Common myeloid progenitor, CD34-positive (primary cell): ENCODE data around the gene TMEM80.

Source experiments
- CTCF ChIA-PET: fragments of 350-600 bp; sonication (Branson Sonifier 250); formaldehyde crosslinking; loops from one replicate; lab custom pipeline; 2021; ENCODE audit warnings: antibody characterized with exemption; lab: Charles Lee
- POLR2A ChIA-PET: fragments of 350-600 bp; sonication (Branson Sonifier 250); formaldehyde crosslinking; loops from one replicate; lab custom pipeline; 2021; ENCODE audit warnings: antibody characterized with exemption; lab: Charles Lee
- DNase-seq, 3 donors: peaks; one replicate each; pipeline versions ENCODE4 v3.0.0 to v3.0.0-alpha.2; 2013
- H3K27ac ChIP-seq, 2 experiments: 1 replicate in 1 of 2; 2 replicates in 1 of 2; pipeline ENCODE4 v1.7.0; 2013; ENCODE audit warnings: inconsistent platforms in 2 of 2, low read length in 2 of 2, mild to moderate bottlenecking in 2 of 2, low read depth in 1 of 2, moderate library complexity in 1 of 2; ENCODE audit not compliant: severe bottlenecking in 2 of 2, insufficient read depth in 1 of 2, poor library complexity in 1 of 2
- H3K27me3 ChIP-seq, 5 experiments: replicated peaks in 2 of 5; 1 replicate in 3 of 5; 2 replicates in 2 of 5; pipeline versions ENCODE4 v1.6.1 to v1.7.0; 2013; ENCODE audit warnings: low read length in 4 of 5, mild to moderate bottlenecking in 2 of 5, moderate library complexity in 2 of 5, inconsistent platforms in 1 of 5; ENCODE audit not compliant: insufficient read depth in 5 of 5, control insufficient read depth in 4 of 5
- H3K36me3 ChIP-seq, 4 experiments: 1 replicate in 2 of 4; 2 replicates in 2 of 4; pipeline versions ENCODE4 v1.6.1 to v1.7.0; 2013; ENCODE audit warnings: low read length in 3 of 4, control low read depth in 1 of 4, mild to moderate bottlenecking in 1 of 4; ENCODE audit not compliant: control insufficient read depth in 4 of 4, insufficient read depth in 4 of 4
- H3K4me1 ChIP-seq, 4 experiments: 1 replicate in 3 of 4; 2 replicates in 1 of 4; pipeline versions ENCODE4 v1.6.1 to v1.7.1; 2013; ENCODE audit warnings: low read length in 3 of 4, mild to moderate bottlenecking in 3 of 4, control low read depth in 1 of 4, inconsistent platforms in 1 of 4, moderate library complexity in 1 of 4; ENCODE audit not compliant: control insufficient read depth in 4 of 4, insufficient read depth in 4 of 4; ENCODE audit errors: control extremely low read depth in 1 of 4
- H3K4me3 ChIP-seq, 7 experiments: 1 replicate in 4 of 7; 2 replicates in 3 of 7; pipeline versions ENCODE4 v1.5.1 to v1.7.0; 2013; ENCODE audit warnings: mild to moderate bottlenecking in 7 of 7, low read length in 6 of 7, moderate library complexity in 6 of 7, inconsistent platforms in 2 of 7, low read depth in 2 of 7, control low read depth in 1 of 7; ENCODE audit not compliant: insufficient read depth in 4 of 7, control insufficient read depth in 1 of 7; ENCODE audit errors: extremely low read depth in 1 of 7
- H3K9me3 ChIP-seq, 5 experiments: 1 replicate in 4 of 5; 2 replicates in 1 of 5; pipeline versions ENCODE4 v1.6.1 to v1.7.1; 2013; ENCODE audit warnings: low read length in 4 of 5, mild to moderate bottlenecking in 2 of 5, inconsistent platforms in 1 of 5, low read depth in 1 of 5, moderate library complexity in 1 of 5; ENCODE audit not compliant: control insufficient read depth in 4 of 5, insufficient read depth in 2 of 5; ENCODE audit errors: control extremely low read depth in 1 of 5
- WGBS: methylation state at CpG from one replicate; pipeline ENCODE4 v1.1.5; 2013; ENCODE audit not compliant: insufficient coverage; 5-methylcytosine and 5-hydroxymethylcytosine counted together

Gene TMEM80

GRCh38 chr11:693415-693831 lies 2.2 kb upstream of the TMEM80 start:
- peak overlapping the region in 1 of 2 experiments; percentile 52 for H3K27ac ChIP-seq
- H3K27me3 ChIP-seq, result no peaks in the 10 kb centered on the region
- DNase-seq, result no peak
- peaks cover 0 to 64% (median 37%) of the 10 kb centered on the region in 4 experiments for H3K4me1 ChIP-seq
- H3K36me3 ChIP-seq, result peaks cover 0 to 30% (median 13%) of the 10 kb centered on the region in 4 experiments
- ChIA-PET POLR2A (interaction anchor here (0.5 to 0.8 kb wide), 2 partner anchors 12 to 117 kb away, joined by 3 to 4 read pairs; no protein-coding TSS in a partner anchor), CTCF (interaction anchor here (0.6 to 1.6 kb wide), 8 partner anchors 13 to 215 kb away, joined by 3 to 4 read pairs (median 3); no protein-coding TSS in a partner anchor)
- H3K9me3 ChIP-seq, result no peaks in the 10 kb centered on the region
- H3K4me3 ChIP-seq, result peak overlapping the region in 5 of 7 experiments; percentile 20 to 89 (median 49)
- 50% methylated on average over 12 of the region's 13 CpGs for WGBS

GRCh38 chr11:693887-694562 lies 1.6 kb upstream of the TMEM80 start:
- ChIA-PET CTCF (interaction anchor here (0.6 to 1.6 kb wide), 9 partner anchors 13 to 216 kb away, joined by 3 to 5 read pairs (median 3); no protein-coding TSS in a partner anchor), POLR2A (interaction anchor here (0.8 kb wide), 1 partner anchor 11 kb away, joined by 3 read pairs; no protein-coding TSS in a partner anchor)
- Histone ChIP-seq H3K9me3 (no peaks in the 10 kb centered on the region), H3K36me3 (peaks cover 0 to 24% (median 10%) of the 10 kb centered on the region in 4 experiments), H3K4me3 (peak overlapping the region in 5 of 7 experiments; percentile 20 to 89 (median 49)), H3K27ac (no peak overlapping the region), H3K27me3 (no peaks in the 10 kb centered on the region), H3K4me1 (peaks cover 0 to 61% (median 34%) of the 10 kb centered on the region in 4 experiments)
- WGBS, result 61% methylated on average over 12 of the region's 15 CpGs
- DNase-seq, result no peak

- WGBS, result 3% methylated on average over 89 of the region's 103 CpGs
- Histone ChIP-seq H3K4me1 (peaks cover 0 to 57% (median 29%) of the 10 kb centered on the region in 4 experiments), H3K27ac (peak within 1 kb of the TSS; percentile 98 to 99), H3K36me3 (peaks cover 0 to 19% (median 7%) of the 10 kb centered on the region in 4 experiments), H3K27me3 (no peaks in the 10 kb centered on the region), H3K9me3 (no peaks in the 10 kb centered on the region), H3K4me3 (peak within 1 kb of the TSS; percentile 81 to 92 (median 85))
- peak; percentile 97 to 99 (median 98) for DNase-seq
- POLR2A ChIA-PET, result interaction anchor here (0.7 kb wide), 1 partner anchor 12 kb away, joined by 3 read pairs; no protein-coding TSS in a partner anchor
- CTCF ChIA-PET, result interaction anchor here (1.0 to 3.3 kb wide), 7 partner anchors 28 to 69 kb away, joined by 3 to 28 read pairs (median 4); no protein-coding TSS in a partner anchor
These were observed 891 bp upstream of the TMEM80 start, which contains the start of gene DEAF1 for GRCh38 chr11:694563-695287. Gene DEAF1, minus strand, starts transcription at chr11:695222. Its CDS starts 175 bp downstream, at chr11:695047.

GRCh38 chr11:695288-695537 lies 403 bp upstream of the TMEM80 start:
- Histone ChIP-seq H3K36me3 (peaks cover 0 to 20% (median 7%) of the 10 kb centered on the region in 4 experiments), H3K27me3 (no peaks in the 10 kb centered on the region), H3K4me3 (peak overlapping the region; percentile 81 to 92 (median 85)), H3K4me1 (peaks cover 0 to 55% (median 27%) of the 10 kb centered on the region in 4 experiments), H3K27ac (peak overlapping the region; percentile 98 to 99), H3K9me3 (no peaks in the 10 kb centered on the region)
- no peak for DNase-seq
- POLR2A ChIA-PET, result interaction anchor here (0.7 kb wide), 2 partner anchors 12 to 27 kb away, joined by 3 read pairs; no protein-coding TSS in a partner anchor
- WGBS, result 0% methylated on average over 25 of the region's 25 CpGs
- CTCF ChIA-PET, result interaction anchor here (1.0 to 3.3 kb wide), 5 partner anchors 28 to 68 kb away, joined by 3 to 28 read pairs (median 5); no protein-coding TSS in a partner anchor

GRCh38 chr11:696955-697491 lies 1.4 kb downstream of the TMEM80 start:
- no peak for DNase-seq
- Histone ChIP-seq H3K9me3 (no peaks in the 10 kb centered on the region), H3K4me1 (peaks cover 0 to 45% (median 25%) of the 10 kb centered on the region in 4 experiments), H3K27ac (peak overlapping the region in 1 of 2 experiments; percentile 99), H3K27me3 (no peaks in the 10 kb centered on the region), H3K36me3 (peaks cover 0 to 15% (median 10%) of the 10 kb centered on the region in 4 experiments), H3K4me3 (no peak overlapping the region)
- 98% methylated on average over 7 of the region's 11 CpGs for WGBS
- ChIA-PET POLR2A (interaction anchor here (0.6 to 0.8 kb wide), 3 partner anchors 23 to 240 kb away, joined by 3 to 5 read pairs (median 4); no protein-coding TSS in a partner anchor), CTCF (interaction anchor here (1.2 to 3.3 kb wide), 3 partner anchors 10 to 26 kb away, joined by 4 to 28 read pairs (median 4); no protein-coding TSS in a partner anchor)

GRCh38 chr11:697811-698311 lies 2.2 kb downstream of the TMEM80 start:
- no peaks in the 10 kb centered on the region for H3K27me3 ChIP-seq
- 91% methylated on average over 10 of the region's 11 CpGs for WGBS
- no peaks in the 10 kb centered on the region for H3K9me3 ChIP-seq
- POLR2A ChIA-PET, result no interaction called here
- H3K4me3 ChIP-seq, result no peak overlapping the region
- CTCF ChIA-PET, result interaction anchor here (1.2 to 3.3 kb wide), 3 partner anchors 9 to 25 kb away, joined by 4 to 28 read pairs (median 4); no protein-coding TSS in a partner anchor
- DNase-seq, result no peak
- H3K36me3 ChIP-seq, result peaks cover 0 to 16% (median 11%) of the 10 kb centered on the region in 4 experiments
- H3K27ac ChIP-seq, result peak overlapping the region in 1 of 2 experiments; percentile 47
- H3K4me1 ChIP-seq, result peaks cover 0 to 39% (median 26%) of the 10 kb centered on the region in 4 experiments
